DND-41 (cell line): ENCODE data around the gene OCIAD1.

ENCODE experiments used
- CTCF ChIP-seq: IDR thresholded peaks from 2 replicates; pipeline ENCODE4 v1.5.1; 2012; ENCODE audit warnings: borderline replicate concordance, low read length, moderate library complexity, mild to moderate bottlenecking; ENCODE audit not compliant: poor library complexity, severe bottlenecking; ENCODE audit errors: extremely low read depth
- EZH2 ChIP-seq: IDR thresholded peaks from 3 replicates; pipeline ENCODE4 v1.6.1; 2012; ENCODE audit warnings: borderline replicate concordance, low read depth, mild to moderate bottlenecking, moderate library complexity, low read length, inconsistent platforms; ENCODE audit not compliant: severe bottlenecking

GRCh38 chr4:48904541-48905142 is 73.8 kb downstream of the OCIAD1 start:
- TF ChIP-seq CTCF (no peak), EZH2 (no peak)
